Peyer's patch (tissue), 4 donors: ENCODE results near the gene SELENOI. TPM values are rescaled to one million over a fixed set of nuclear protein-coding genes. Genes with fewer than 3 reads are reported as not detected.
"Not testable (repeated sequence)": the region's sequence is repeated elsewhere in the genome, so short reads cannot be mapped to it uniquely, and the experiment has no call there.

Source experiments
- DNase-seq, 3 donors: peaks; one replicate each; pipeline ENCODE4 v3.0.0-alpha.2; 2017 to 2019
- H3K27ac ChIP-seq, 4 donors: fragments of 200-600 bp; sonication (generic); one replicate each; pipeline ENCODE4 v1.5.1; 2016 to 2019
- H3K27me3 ChIP-seq, 2 donors: fragments of 200-600 bp; sonication (generic); one replicate each; pipeline ENCODE4 v1.5.1; 2019
- H3K36me3 ChIP-seq, 3 donors: fragments of 200-600 bp; sonication (generic); one replicate each; pipeline ENCODE4 v1.5.1; 2016 to 2019
- H3K4me1 ChIP-seq, 4 donors: fragments of 200-600 bp; sonication (generic); one replicate each; pipeline ENCODE4 v1.5.1; 2016 to 2019
- H3K4me3 ChIP-seq, 4 donors: fragments of 200-600 bp; sonication (generic); 1 replicate in 3 of 4; 2 replicates in 1 of 4; pipeline ENCODE4 v1.5.1; 2016 to 2019; ENCODE audit warnings: mild to moderate bottlenecking in 1 of 4
- H3K9me3 ChIP-seq, 4 donors: fragments of 200-600 bp; sonication (generic); one replicate each; pipeline ENCODE4 v1.5.1; 2016 to 2019; ENCODE audit warnings: mild to moderate bottlenecking in 1 of 4
- CTCF ChIP-seq, 6 experiments: fragments of 450-650 bp in 4 of 6; fragments of 200-600 bp in 2 of 6; sonication (generic) in 1 of 6; IDR thresholded peaks; one replicate each; pipeline ENCODE4 v1.5.1; 2017 to 2019; ENCODE audit warnings: antibody characterized with exemption in 6 of 6, mild to moderate bottlenecking in 3 of 6, moderate library complexity in 1 of 6
- POLR2A ChIP-seq, 2 donors: fragments of 450-650 bp; IDR thresholded peaks; one replicate each; pipeline ENCODE4 v1.5.1; 2017; ENCODE audit warnings: antibody characterized with exemption in 2 of 2, mild to moderate bottlenecking in 2 of 2, moderate library complexity in 2 of 2
- total RNA-seq, 4 donors: library from RNA; depleted of rRNA; stranded (reverse); fragments of >200 nt; gene quantifications; one replicate each; pipeline ENCODE4 v1.1.0, GENCODE V29; 2016

The SELENOI gene
- total RNA-seq, 4 donors from 2014 or later, result 28.1 to 82.1 (median 51.2) TPM

GRCh38 chr2:26299471-26300101, 46.4 kb upstream of the SELENOI start:
- TF ChIP-seq POLR2A (IDR thresholded peaks at IDR 0.05) (no peak), CTCF (IDR thresholded peaks at IDR 0.05) (no peak)
- Histone ChIP-seq H3K27me3 (no peaks in the 10 kb centered on the region), H3K9me3 (no peaks in the 10 kb centered on the region), H3K4me1 (peaks cover 0 to 10% (median 7%) of the 10 kb centered on the region in 4 donors), H3K36me3 (no peaks in the 10 kb centered on the region), H3K27ac (peak overlapping the region; percentile 63 to 76 (median 70)), H3K4me3 (peak overlapping the region; percentile 50 to 66 (median 56))
- peak in 2 of 3 donors; percentile 20 to 48 for DNase-seq

DNA sequence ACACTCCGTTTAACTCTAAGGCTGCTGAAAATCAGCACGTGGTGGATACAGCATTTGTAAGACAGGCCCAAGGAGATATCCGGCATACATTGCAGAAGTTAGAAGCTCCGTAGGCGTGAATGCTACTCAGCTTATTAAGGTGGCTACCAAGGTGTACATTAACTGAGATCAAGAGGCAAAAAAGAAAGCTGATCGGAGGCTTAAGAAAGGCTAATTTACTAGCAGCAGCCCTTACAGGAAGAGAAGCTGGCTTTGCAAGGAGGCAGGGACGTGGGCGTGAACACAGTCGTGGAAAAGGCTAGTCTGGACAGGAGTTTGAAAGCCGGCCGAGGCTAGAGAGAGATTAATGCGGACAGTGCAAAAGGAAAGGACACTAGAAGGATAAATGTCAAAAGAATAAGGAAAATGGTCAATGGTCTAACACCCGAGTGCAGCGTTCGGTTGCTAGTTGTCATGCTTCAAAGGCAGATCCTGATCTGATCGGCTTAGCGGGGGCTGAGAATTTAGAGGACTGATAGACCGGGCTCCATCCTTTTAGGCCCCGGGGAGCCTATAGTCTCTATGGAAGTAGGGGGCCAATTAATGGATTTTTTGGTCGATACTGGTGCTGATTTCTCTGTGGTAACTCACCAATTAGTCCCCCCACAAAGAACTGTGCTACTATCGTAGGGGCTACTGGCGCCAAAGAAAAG, 45.6 kb upstream of the SELENOI start:
- H3K36me3 ChIP-seq, result no peaks in the 10 kb centered on the region
- H3K27me3 ChIP-seq, result no peaks in the 10 kb centered on the region
- TF ChIP-seq CTCF (IDR thresholded peaks at IDR 0.05) (no peak), POLR2A (IDR thresholded peaks at IDR 0.05) (no peak)
- peak overlapping the region; percentile 63 to 76 (median 70) for H3K27ac ChIP-seq
- peak in 1 of 3 donors; percentile 59 for DNase-seq
- peak overlapping the region; percentile 50 to 66 (median 56) for H3K4me3 ChIP-seq
- peaks cover 0 to 10% (median 7%) of the 10 kb centered on the region in 4 donors for H3K4me1 ChIP-seq
- H3K9me3 ChIP-seq, result no peaks in the 10 kb centered on the region

DNA sequence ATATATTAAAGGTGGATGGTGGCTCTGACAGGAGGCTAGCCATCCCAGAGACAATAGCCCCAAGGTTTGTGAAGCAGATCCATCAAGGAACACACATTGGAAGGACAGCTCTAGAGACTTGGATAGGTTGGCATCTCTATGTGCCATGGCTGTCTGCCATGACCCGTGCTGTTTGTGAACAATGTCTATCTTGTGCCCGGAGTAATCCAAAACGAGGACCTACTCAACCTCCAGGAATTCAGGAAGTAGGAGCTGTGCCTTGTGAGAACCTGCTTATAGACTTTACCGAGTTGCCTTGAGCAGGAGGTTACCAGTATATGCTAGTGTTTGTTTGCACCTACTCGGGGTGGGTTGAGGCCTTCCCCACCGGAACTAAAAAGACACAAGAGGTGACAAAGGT, 43.1 kb upstream of the SELENOI start:
- H3K27ac ChIP-seq, result no peak overlapping the region
- no peaks in the 10 kb centered on the region for H3K9me3 ChIP-seq
- peaks cover 0 to 10% (median 7%) of the 10 kb centered on the region in 4 donors for H3K4me1 ChIP-seq
- H3K36me3 ChIP-seq, result no peaks in the 10 kb centered on the region
- TF ChIP-seq CTCF (IDR thresholded peaks at IDR 0.05) (no peak), POLR2A (IDR thresholded peaks at IDR 0.05) (no peak)
- H3K27me3 ChIP-seq, result no peaks in the 10 kb centered on the region
- H3K4me3 ChIP-seq, result no peak overlapping the region
- DNase-seq, result no peak

- not testable (repeated sequence) for H3K36me3 ChIP-seq, H3K27me3 ChIP-seq, H3K4me1 ChIP-seq, H3K27ac ChIP-seq, DNase-seq, H3K4me3 ChIP-seq, H3K9me3 ChIP-seq
- peak in 3 of 6 experiments; percentile 5 to 9 (median 9) for TF ChIP-seq CTCF (IDR thresholded peaks at IDR 0.05)
Measured at GRCh38 chr2:26305094-26305493, 40.8 kb upstream of the SELENOI start.

- no peaks in the 10 kb centered on the region for H3K9me3 ChIP-seq
- no peak overlapping the region for H3K27ac ChIP-seq
- no peaks in the 10 kb centered on the region for H3K36me3 ChIP-seq
- no peak for DNase-seq
- H3K27me3 ChIP-seq, result no peaks in the 10 kb centered on the region
- H3K4me1 ChIP-seq, result peaks cover 0 to 3% (median 1%) of the 10 kb centered on the region in 4 donors
- no peak for TF ChIP-seq CTCF (IDR thresholded peaks at IDR 0.05)
- no peak for TF ChIP-seq POLR2A (IDR thresholded peaks at IDR 0.05)
- H3K4me3 ChIP-seq, result no peak overlapping the region
Measured at GRCh38 chr2:26305540-26305939, 40.4 kb upstream of the SELENOI start.
